Astrocyte of the cerebellum (primary cell): Measurements from ENCODE around the gene GLP1R.

ENCODE experiments used
- DNase-seq: peaks from one replicate; pipeline ENCODE4 v3.0.0-alpha.2; 2011; ENCODE audit warnings: low read depth
- H3K4me3 ChIP-seq: 2 replicates; pipeline ENCODE4 v1.5.1; 2011; ENCODE audit warnings: mild to moderate bottlenecking, low read depth, low read length, moderate library complexity
- in situ Hi-C: cut with HindIII; loops from 2 replicates; pipeline ENCODE4 v1.10.0; 2017; ENCODE audit warnings: low sequenced_read_pairs
- TF ChIP-seq, protein P1 (sequence below): IDR thresholded peaks from 2 replicates; pipeline ENCODE4 v1.5.1; 2012; ENCODE audit warnings: low read length, low read depth, moderate library complexity, mild to moderate bottlenecking; ENCODE audit errors: missing control alignments

GLP1R gene

DNA sequence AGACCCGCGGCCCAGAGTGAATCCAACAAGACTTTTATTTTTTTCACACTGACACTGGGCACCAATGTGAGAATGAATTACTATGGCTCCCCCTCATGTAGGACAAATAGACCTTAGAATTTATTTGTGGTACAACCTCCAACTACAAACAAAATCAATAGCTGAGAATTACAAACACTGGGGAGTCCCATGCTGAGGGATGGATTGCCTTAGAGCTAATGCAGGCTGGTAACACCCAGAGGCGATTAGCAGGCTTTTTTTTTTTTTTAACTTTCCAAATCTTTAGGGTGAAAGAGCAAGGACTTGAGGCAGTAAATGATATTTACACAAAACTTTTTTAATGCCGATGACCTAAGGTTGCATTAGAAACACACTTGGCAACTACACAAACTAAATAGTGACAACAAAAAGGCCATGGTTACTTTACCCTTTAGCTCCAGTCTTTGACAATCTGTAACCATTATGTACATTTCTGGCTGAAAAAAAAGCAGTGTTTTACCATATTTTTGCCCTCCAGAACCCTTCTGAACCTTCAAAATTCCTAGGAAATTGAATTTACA is 44.6 kb downstream of the GLP1R start:
- in situ Hi-C loops = no loop called here
- TF ChIP-seq, protein P1, sequence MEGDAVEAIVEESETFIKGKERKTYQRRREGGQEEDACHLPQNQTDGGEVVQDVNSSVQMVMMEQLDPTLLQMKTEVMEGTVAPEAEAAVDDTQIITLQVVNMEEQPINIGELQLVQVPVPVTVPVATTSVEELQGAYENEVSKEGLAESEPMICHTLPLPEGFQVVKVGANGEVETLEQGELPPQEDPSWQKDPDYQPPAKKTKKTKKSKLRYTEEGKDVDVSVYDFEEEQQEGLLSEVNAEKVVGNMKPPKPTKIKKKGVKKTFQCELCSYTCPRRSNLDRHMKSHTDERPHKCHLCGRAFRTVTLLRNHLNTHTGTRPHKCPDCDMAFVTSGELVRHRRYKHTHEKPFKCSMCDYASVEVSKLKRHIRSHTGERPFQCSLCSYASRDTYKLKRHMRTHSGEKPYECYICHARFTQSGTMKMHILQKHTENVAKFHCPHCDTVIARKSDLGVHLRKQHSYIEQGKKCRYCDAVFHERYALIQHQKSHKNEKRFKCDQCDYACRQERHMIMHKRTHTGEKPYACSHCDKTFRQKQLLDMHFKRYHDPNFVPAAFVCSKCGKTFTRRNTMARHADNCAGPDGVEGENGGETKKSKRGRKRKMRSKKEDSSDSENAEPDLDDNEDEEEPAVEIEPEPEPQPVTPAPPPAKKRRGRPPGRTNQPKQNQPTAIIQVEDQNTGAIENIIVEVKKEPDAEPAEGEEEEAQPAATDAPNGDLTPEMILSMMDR = no peak
- DNase-seq = no peak
- H3K4me3 ChIP-seq = no peak overlapping the region

DNA sequence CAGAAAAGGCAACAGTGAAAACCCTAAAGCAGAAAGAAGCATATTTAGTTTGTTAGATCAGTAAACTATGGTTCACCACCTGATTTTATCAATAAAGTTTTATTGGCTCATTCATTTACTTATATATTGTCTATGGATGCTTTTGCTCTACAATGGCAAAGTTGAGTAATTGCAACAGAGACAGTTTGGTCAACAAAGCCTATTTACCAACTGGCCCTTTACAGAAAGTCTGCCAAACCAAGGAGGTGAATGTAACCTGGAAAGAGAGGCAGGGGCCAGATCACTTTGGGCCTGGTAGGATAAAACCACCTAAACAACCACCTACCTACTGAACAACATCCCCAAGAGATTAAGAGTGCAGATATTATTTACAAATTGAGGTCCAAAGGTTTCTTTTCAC is 47.0 kb downstream of the GLP1R start:
- H3K4me3 ChIP-seq = no peak overlapping the region
- DNase-seq = no peak
- TF ChIP-seq, protein P1 = no peak
- in situ Hi-C loops = no loop called here

DNA sequence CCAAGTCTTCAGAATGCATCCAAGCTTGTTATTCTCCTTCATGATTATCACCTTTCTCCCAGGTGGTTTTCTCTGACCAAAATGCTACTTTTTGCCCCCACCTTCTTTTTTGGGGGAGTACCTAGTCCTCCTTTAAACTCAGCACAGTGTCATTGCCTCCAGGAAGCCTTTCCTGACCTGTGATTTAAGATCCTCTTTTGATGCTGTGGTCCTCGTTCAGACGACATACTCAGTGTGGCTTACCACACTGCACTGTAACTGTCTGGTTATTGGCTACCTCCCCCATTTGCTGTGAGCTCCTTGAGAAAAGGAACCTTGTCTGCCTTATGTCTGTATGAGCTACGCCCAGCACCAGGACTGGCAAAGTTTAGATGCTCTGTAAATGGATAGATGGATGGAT is 51.8 kb downstream of the GLP1R start:
- TF ChIP-seq, protein P1 = no peak
- no peak overlapping the region for H3K4me3 ChIP-seq
- in situ Hi-C loops = no loop called here
- DNase-seq = no peak

DNA sequence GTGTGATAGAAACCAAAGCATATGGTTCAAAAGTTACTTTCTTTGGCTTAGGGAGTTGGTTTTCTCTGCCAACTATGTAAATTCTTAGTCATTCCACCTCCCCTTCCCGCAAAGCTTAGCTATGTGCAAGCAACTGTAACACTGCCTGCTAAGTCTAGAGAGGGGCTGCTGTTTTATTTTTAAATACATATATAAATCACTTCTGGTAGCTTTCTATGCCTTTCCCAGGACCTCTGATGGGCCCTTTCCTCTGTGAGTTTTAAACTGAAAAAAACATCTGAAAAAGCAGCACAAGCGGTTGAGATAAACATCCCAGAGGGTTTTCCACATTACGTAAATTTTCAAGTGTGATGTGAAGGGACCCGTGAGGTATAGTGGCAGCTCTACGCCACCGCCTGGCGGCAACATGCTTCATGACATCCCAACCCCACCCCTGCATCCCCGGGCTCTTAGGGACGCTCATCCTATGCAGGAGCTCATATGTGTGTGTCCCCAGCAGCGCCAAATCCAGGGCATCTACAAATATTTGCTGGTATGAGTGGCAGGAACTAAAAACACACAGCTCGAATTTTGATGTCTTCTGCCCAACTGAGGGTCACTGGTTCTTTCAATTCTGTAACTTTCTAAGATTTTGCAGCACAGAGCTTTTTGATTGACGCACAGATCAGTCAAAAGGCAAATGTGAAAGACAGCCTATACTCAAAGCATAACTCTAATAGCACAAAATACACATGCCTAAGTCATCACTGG is 53.7 kb downstream of the GLP1R start:
- TF ChIP-seq, protein P1 = peak; percentile 62
- no peak overlapping the region for H3K4me3 ChIP-seq
- peak; percentile 52 for DNase-seq
- in situ Hi-C loops = no loop called here

DNA sequence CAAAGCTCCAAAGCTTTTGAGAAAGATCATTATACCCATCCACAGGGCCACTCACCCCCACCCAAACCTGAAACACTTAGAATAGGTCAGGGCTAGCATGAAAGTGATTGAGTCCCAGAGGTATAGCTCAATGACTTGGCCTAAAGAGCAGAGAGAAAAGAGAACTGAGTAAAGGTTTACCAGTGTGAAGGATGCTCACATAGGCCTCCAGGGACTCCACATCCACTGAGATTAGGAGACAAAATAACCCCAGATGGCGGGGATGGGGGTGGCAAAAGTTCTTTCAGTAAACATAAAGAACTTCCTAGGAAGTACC is 54.2 kb downstream of the GLP1R start:
- TF ChIP-seq, protein P1 = no peak
- no peak for DNase-seq
- H3K4me3 ChIP-seq = no peak overlapping the region
- in situ Hi-C loops = no loop called here

DNA sequence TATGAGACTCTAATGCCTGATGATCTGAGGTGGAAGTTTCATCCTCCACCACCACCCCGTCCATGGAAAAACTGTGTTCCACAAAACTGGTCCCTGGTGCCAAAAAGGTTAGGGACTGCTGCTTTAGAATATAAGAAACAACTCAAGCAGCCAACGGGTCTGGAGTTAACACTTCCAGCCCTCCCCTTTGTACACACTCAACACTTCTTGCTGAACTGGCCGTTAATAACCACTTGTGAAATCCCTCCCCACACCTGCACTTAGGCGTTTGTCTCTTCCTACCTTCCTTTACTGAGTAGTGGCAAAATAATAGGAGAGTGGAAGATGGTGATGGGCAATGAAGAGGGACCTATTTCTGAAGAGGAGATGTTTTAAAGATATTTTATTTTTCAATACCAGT is 55.9 kb downstream of the GLP1R start:
- TF ChIP-seq, protein P1 = no peak
- no peak overlapping the region for H3K4me3 ChIP-seq
- no peak for DNase-seq
- in situ Hi-C loops = no loop called here
